ENCODE measurements around the gene RIPOR3. TPM values are rescaled to one million over a fixed set of nuclear protein-coding genes. Genes with fewer than 3 reads are reported as not detected.

The RIPOR3 gene
- total RNA-seq, 2 experiments from 2014 or later = 0.53 TPM; not detected in 1

DNA sequence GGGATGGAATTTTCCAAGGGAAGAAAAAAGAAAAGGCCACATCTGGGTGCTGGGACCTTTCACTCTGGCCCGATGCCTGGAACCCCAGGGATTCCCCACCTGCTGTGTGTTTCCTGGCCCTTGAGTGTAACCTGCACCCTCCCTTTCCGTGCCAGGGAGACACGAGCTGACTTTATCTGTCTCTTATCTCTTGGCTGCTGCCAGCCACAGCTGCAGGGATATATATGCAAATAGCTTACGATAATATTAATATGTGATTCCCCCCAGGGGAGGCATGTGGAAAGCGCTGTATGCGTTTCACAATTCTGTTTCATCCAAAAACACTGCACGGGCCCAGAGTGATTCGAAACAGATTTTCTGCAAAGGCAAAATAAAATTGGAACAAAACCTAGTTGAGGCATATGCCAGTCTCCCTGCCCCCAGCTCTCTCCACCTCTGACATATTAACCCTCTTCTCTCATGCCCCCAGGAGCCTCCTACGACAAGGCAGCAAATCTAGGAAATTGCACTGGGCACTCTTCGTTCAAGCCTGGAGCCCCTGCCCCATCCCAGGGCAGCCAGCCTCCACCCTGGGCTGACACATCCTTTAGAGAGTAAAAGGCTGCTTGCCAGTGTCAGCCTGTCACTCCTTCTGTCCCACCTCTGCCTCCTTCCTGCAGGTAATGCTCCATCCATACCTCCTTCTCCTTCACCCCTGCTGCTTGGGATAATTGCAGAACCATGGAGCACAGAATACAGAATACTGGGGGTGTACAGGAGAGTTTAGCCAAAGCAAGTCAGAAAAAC lies 1.3 kb downstream of the RIPOR3 start:
- BruUV-seq (replicated peaks) = no TSS peak
- TF ChIP-seq CTCF (conservative IDR thresholded peaks at IDR 0.05; ENCODE audit: low read length) (no peak), EZH2phosphoT487 (IDR thresholded peaks at IDR 0.05; ENCODE audit: borderline replicate concordance, low read depth, low read length) (no peak)
- H3K36me3 ChIP-seq (ENCODE audit: insufficient read depth, low read length) = no peaks in the 10 kb centered on the region
- ChIA-PET POLR2A (no interaction called here), CTCF (ENCODE audit: unreplicated experiment) (no interaction called here)
- H3K79me2 ChIP-seq (ENCODE audit: insufficient read depth, low read depth, low read length) = no peaks in the 10 kb centered on the region
- no peak overlapping the region for H3K4me3 ChIP-seq (ENCODE audit: low read depth, low read length, poor library complexity, severe bottlenecking)
- no peaks in the 10 kb centered on the region for H3K9me2 ChIP-seq (ENCODE audit: insufficient read depth, low read length)
- no peak for DNase-seq (ENCODE audit: low spot score)
- no peak overlapping the region for H3K27ac ChIP-seq (ENCODE audit: low read depth, low read length, poor library complexity, severe bottlenecking)
- H3K4me2 ChIP-seq (ENCODE audit: low read length) = no peak overlapping the region
- no peaks in the 10 kb centered on the region for H4K20me1 ChIP-seq (ENCODE audit: insufficient read depth, low read length)
- H3K4me1 ChIP-seq (ENCODE audit: insufficient read depth, low read length, poor library complexity, severe bottlenecking) = no peaks in the 10 kb centered on the region
- no peaks in the 10 kb centered on the region for H3K9me3 ChIP-seq (ENCODE audit: low read length)
- no peak overlapping the region for H2AFZ ChIP-seq (ENCODE audit: low read length)
- intact Hi-C loops (cut with micrococcal nuclease; ENCODE audit: unreplicated experiment) = no loop called here

- ChIA-PET CTCF (ENCODE audit: unreplicated experiment) (no interaction called here), POLR2A (no interaction called here)
- Histone ChIP-seq H3K4me1 (ENCODE audit: insufficient read depth, low read length, poor library complexity, severe bottlenecking) (no peaks in the 10 kb centered on the region), H3K79me2 (ENCODE audit: insufficient read depth, low read depth, low read length) (no peaks in the 10 kb centered on the region), H3K4me2 (ENCODE audit: low read length) (no peak overlapping the region), H3K36me3 (ENCODE audit: insufficient read depth, low read length) (no peaks in the 10 kb centered on the region), H4K20me1 (ENCODE audit: insufficient read depth, low read length) (no peaks in the 10 kb centered on the region), H3K9me3 (ENCODE audit: low read length) (no peaks in the 10 kb centered on the region), H3K9me2 (ENCODE audit: insufficient read depth, low read length) (no peaks in the 10 kb centered on the region), H3K4me3 (ENCODE audit: low read depth, low read length, poor library complexity, severe bottlenecking) (no peak overlapping the region), H2AFZ (ENCODE audit: low read length) (no peak overlapping the region), H3K27ac (ENCODE audit: low read depth, low read length, poor library complexity, severe bottlenecking) (no peak overlapping the region)
- no peak for DNase-seq (ENCODE audit: low spot score)
- intact Hi-C loops (cut with micrococcal nuclease; ENCODE audit: unreplicated experiment) = no loop called here
- TF ChIP-seq CTCF (conservative IDR thresholded peaks at IDR 0.05; ENCODE audit: low read length) (no peak), EZH2phosphoT487 (IDR thresholded peaks at IDR 0.05; ENCODE audit: borderline replicate concordance, low read depth, low read length) (no peak)
- no TSS peak for BruUV-seq (replicated peaks)
Measured at GRCh38 chr20:50688256-50688975, 2.9 kb downstream of the RIPOR3 start.

GRCh38 chr20:50686821-50687220 lies 4.5 kb downstream of the RIPOR3 start:
- ChIA-PET CTCF (ENCODE audit: unreplicated experiment) (interaction anchor here (0.6 kb wide), 1 partner anchor 98 kb away, joined by 4 read pairs; no protein-coding TSS in a partner anchor), POLR2A (no interaction called here)
- no peak for DNase-seq (ENCODE audit: low spot score)
- no peak overlapping the region for H3K27ac ChIP-seq (ENCODE audit: low read depth, low read length, poor library complexity, severe bottlenecking)
- intact Hi-C loops (cut with micrococcal nuclease; ENCODE audit: unreplicated experiment) = no loop called here
- no peak overlapping the region for H3K4me2 ChIP-seq (ENCODE audit: low read length)
- no peaks in the 10 kb centered on the region for H3K9me3 ChIP-seq (ENCODE audit: low read length)
- TF ChIP-seq EZH2phosphoT487 (IDR thresholded peaks at IDR 0.05; ENCODE audit: borderline replicate concordance, low read depth, low read length) = no peak
- no peak for TF ChIP-seq CTCF (conservative IDR thresholded peaks at IDR 0.05; ENCODE audit: low read length)
- H3K4me1 ChIP-seq (ENCODE audit: insufficient read depth, low read length, poor library complexity, severe bottlenecking) = no peaks in the 10 kb centered on the region
- BruUV-seq (replicated peaks) = no TSS peak
- H3K36me3 ChIP-seq (ENCODE audit: insufficient read depth, low read length) = no peaks in the 10 kb centered on the region
- H3K79me2 ChIP-seq (ENCODE audit: insufficient read depth, low read depth, low read length) = no peaks in the 10 kb centered on the region
- no peaks in the 10 kb centered on the region for H4K20me1 ChIP-seq (ENCODE audit: insufficient read depth, low read length)
- H2AFZ ChIP-seq (ENCODE audit: low read length) = no peak overlapping the region
- H3K4me3 ChIP-seq (ENCODE audit: low read depth, low read length, poor library complexity, severe bottlenecking) = no peak overlapping the region
- no peaks in the 10 kb centered on the region for H3K9me2 ChIP-seq (ENCODE audit: insufficient read depth, low read length)

Measured in OCI-LY7 (cell line).